HL-60/S4 treated with retinoic acid at 250 ng/mL for 4 days and 3 days (cell line): ENCODE measurements around the gene GRIN2D.
"Not testable (repeated sequence)": the region's sequence is repeated elsewhere in the genome, so short reads cannot be mapped to it uniquely, and the experiment has no call there.

Source experiments
- in situ Hi-C: fragments of 300-500 bp; cut with MboI; formaldehyde crosslinking; loops from 2 replicates; pipeline ENCODE4 v1.7.0; 2022; ENCODE audit warnings: low sequenced_read_pairs

GRIN2D gene

GRCh38 chr19:48371367-48371766 lies 22.1 kb upstream of the GRIN2D start:
- in situ Hi-C loops, result no loop called here

- in situ Hi-C loops, result not testable (repeated sequence)
These were observed 21.7 kb upstream of the GRIN2D start for GRCh38 chr19:48371771-48372170.

GRCh38 chr19:48372904-48373303 lies 20.6 kb upstream of the GRIN2D start:
- in situ Hi-C loops, result no loop called here

GRCh38 chr19:48373567-48373966 lies 19.9 kb upstream of the GRIN2D start:
- in situ Hi-C loops, result no loop called here

- in situ Hi-C loops, result no loop called here
These were observed 15.3 kb upstream of the GRIN2D start for GRCh38 chr19:48378194-48378570.

GRCh38 chr19:48379058-48379457 lies 14.4 kb upstream of the GRIN2D start:
- in situ Hi-C loops, result no loop called here

- in situ Hi-C loops, result no loop called here
These were observed 12.1 kb upstream of the GRIN2D start for GRCh38 chr19:48381178-48381950.

- in situ Hi-C loops, result no loop called here
These were observed 11.2 kb upstream of the GRIN2D start for GRCh38 chr19:48382286-48382685.

GRCh38 chr19:48385461-48386087 lies 7.9 kb upstream of the GRIN2D start:
- in situ Hi-C loops, result no loop called here

- in situ Hi-C loops, result no loop called here
These were observed 6.5 kb upstream of the GRIN2D start for GRCh38 chr19:48386981-48387380.

GRCh38 chr19:48390188-48391099 lies 3.0 kb upstream of the GRIN2D start:
- in situ Hi-C loops, result no loop called here

- in situ Hi-C loops, result no loop called here
These were observed 2.1 kb upstream of the GRIN2D start, which contains the start of gene KDELR1 for GRCh38 chr19:48391100-48392005. KDELR1 (minus strand) TSS chr19:48391551; CDS start chr19:48391358, 193 bp downstream.

GRCh38 chr19:48392006-48392344 lies 1.5 kb upstream of the GRIN2D start:
- in situ Hi-C loops, result not testable (repeated sequence)

- in situ Hi-C loops, result no loop called here
These were observed 459 bp upstream of the GRIN2D start for GRCh38 chr19:48392860-48393558.

- in situ Hi-C loops, result no loop called here
These were observed 1.1 kb downstream of the GRIN2D start for GRCh38 chr19:48394331-48395169.

GRCh38 chr19:48395170-48395455 lies 1.6 kb downstream of the GRIN2D start:
- in situ Hi-C loops, result no loop called here

GRCh38 chr19:48395499-48395898 lies 2.0 kb downstream of the GRIN2D start:
- in situ Hi-C loops, result no loop called here

GRCh38 chr19:48396016-48396823 lies 2.8 kb downstream of the GRIN2D start:
- in situ Hi-C loops, result no loop called here

- in situ Hi-C loops, result no loop called here
These were observed 3.3 kb downstream of the GRIN2D start for GRCh38 chr19:48396824-48397176.
